Trophoblast cell (in vitro differentiated cells and primary cell): ENCODE data around the gene CDKAL1.

Source experiments
- DNase-seq, 2 donors: peaks; one replicate each; pipeline ENCODE4 v3.0.0-alpha.2; 2016
- H2AFZ ChIP-seq: 2 replicates; pipeline ENCODE4 v1.6.1; 2013; ENCODE audit warnings: low read length, moderate library complexity, mild to moderate bottlenecking; ENCODE audit not compliant: insufficient read depth, poor library complexity
- H2AK5ac ChIP-seq: 2 replicates; pipeline ENCODE4 v1.6.1; 2013; ENCODE audit warnings: mild to moderate bottlenecking, low read length
- H2BK120ac ChIP-seq: 2 replicates; pipeline ENCODE4 v1.6.1; 2013; ENCODE audit warnings: low read length, mild to moderate bottlenecking, moderate library complexity; ENCODE audit not compliant: insufficient read depth, poor library complexity
- H2BK12ac ChIP-seq: 2 replicates; pipeline ENCODE4 v1.6.1; 2013; ENCODE audit warnings: mild to moderate bottlenecking, low read length, moderate library complexity
- H2BK5ac ChIP-seq: 2 replicates; pipeline ENCODE4 v1.6.1; 2013; ENCODE audit warnings: low read length, low read depth, moderate library complexity, mild to moderate bottlenecking; ENCODE audit not compliant: poor library complexity
- H3K14ac ChIP-seq: 2 replicates; pipeline ENCODE4 v1.6.1; 2013; ENCODE audit warnings: mild to moderate bottlenecking, low read length
- H3K18ac ChIP-seq: 2 replicates; pipeline ENCODE4 v1.6.1; 2013; ENCODE audit warnings: mild to moderate bottlenecking, low read length
- H3K23ac ChIP-seq: 2 replicates; pipeline ENCODE4 v1.6.1; 2013; ENCODE audit warnings: low read length
- H3K27ac ChIP-seq: 2 replicates; pipeline ENCODE4 v1.5.1; 2013; ENCODE audit warnings: low read depth, mild to moderate bottlenecking, inconsistent platforms, low read length, moderate library complexity
- H3K27me3 ChIP-seq: 2 replicates; pipeline ENCODE4 v1.6.1; 2013; ENCODE audit warnings: inconsistent platforms, mild to moderate bottlenecking, low read length, moderate library complexity; ENCODE audit not compliant: insufficient read depth
- H3K36me3 ChIP-seq, 2 experiments: 1 replicate in 1 of 2; 2 replicates in 1 of 2; pipeline ENCODE4 v1.6.1; 2013; ENCODE audit warnings: low read length in 2 of 2, mild to moderate bottlenecking in 2 of 2, moderate library complexity in 1 of 2; ENCODE audit not compliant: insufficient read depth in 2 of 2, control insufficient read depth in 1 of 2
- H3K4ac ChIP-seq: 2 replicates; pipeline ENCODE4 v1.6.1; 2013; ENCODE audit warnings: low read depth, mild to moderate bottlenecking, low read length, moderate library complexity
- H3K4me1 ChIP-seq, 2 experiments: 1 replicate in 1 of 2; 2 replicates in 1 of 2; pipeline ENCODE4 v1.6.1; 2013; ENCODE audit warnings: low read length in 2 of 2, mild to moderate bottlenecking in 2 of 2, moderate library complexity in 1 of 2; ENCODE audit not compliant: insufficient read depth in 2 of 2, control insufficient read depth in 1 of 2
- H3K4me2 ChIP-seq: 2 replicates; pipeline ENCODE4 v1.6.1; 2013; ENCODE audit warnings: inconsistent platforms, mild to moderate bottlenecking, low read length, moderate library complexity
- H3K4me3 ChIP-seq: 2 replicates; pipeline ENCODE4 v1.5.1; 2013; ENCODE audit warnings: mild to moderate bottlenecking, low read depth, low read length, inconsistent platforms
- H3K79me1 ChIP-seq: one replicate; pipeline ENCODE4 v1.6.1; 2013; ENCODE audit warnings: low read length
- H3K79me2 ChIP-seq: 2 replicates; pipeline ENCODE4 v1.6.1; 2013; ENCODE audit warnings: low read length, mild to moderate bottlenecking; ENCODE audit not compliant: control insufficient read depth, insufficient read depth, poor library complexity
- H3K9ac ChIP-seq: 2 replicates; pipeline ENCODE4 v1.6.1; 2013; ENCODE audit warnings: mild to moderate bottlenecking, low read length
- H3K9me3 ChIP-seq: 2 replicates; pipeline ENCODE4 v1.6.1; 2013; ENCODE audit warnings: low read depth, mild to moderate bottlenecking, control low read depth, inconsistent platforms, low read length; ENCODE audit not compliant: insufficient read depth
- H4K12ac ChIP-seq: 2 replicates; pipeline ENCODE4 v1.6.1; 2013; ENCODE audit warnings: low read depth, mild to moderate bottlenecking, low read length, moderate library complexity
- H4K8ac ChIP-seq: 2 replicates; pipeline ENCODE4 v1.6.1; 2013; ENCODE audit warnings: low read depth, mild to moderate bottlenecking, low read length, moderate library complexity
- H4K91ac ChIP-seq: one replicate; pipeline ENCODE4 v1.6.1; 2013; ENCODE audit warnings: low read depth, mild to moderate bottlenecking, low read length, moderate library complexity
- WGBS: extraction: QIAGEN DNeasy Blood & Tissue Kit; methylation state at CpG from one replicate; pipeline ENCODE4 v1.1.7; 2013; ENCODE audit warnings: missing lambda C conversion rate; ENCODE audit not compliant: insufficient read length, insufficient coverage; ENCODE audit errors: extremely low coverage; 5-methylcytosine and 5-hydroxymethylcytosine counted together

CDKAL1 gene

GRCh38 chr6:20812776-20813175, 278.5 kb downstream of the CDKAL1 start:
- H4K8ac ChIP-seq: no peak overlapping the region
- peak overlapping the region; percentile 66 for H4K91ac ChIP-seq
- H3K9ac ChIP-seq: no peak overlapping the region
- no peak overlapping the region for H2BK120ac ChIP-seq
- H4K12ac ChIP-seq: no peak overlapping the region
- no peak overlapping the region for H3K23ac ChIP-seq
- peaks cover 14% of the 10 kb centered on the region for H3K79me1 ChIP-seq
- H3K18ac ChIP-seq: no peak overlapping the region
- no peaks in the 10 kb centered on the region for H3K9me3 ChIP-seq
- no peak overlapping the region for H3K27ac ChIP-seq
- no peak overlapping the region for H2AK5ac ChIP-seq
- no peak overlapping the region for H3K4me3 ChIP-seq
- no peak overlapping the region for H3K14ac ChIP-seq
- no peaks in the 10 kb centered on the region for H3K27me3 ChIP-seq
- no peaks in the 10 kb centered on the region for H3K36me3 ChIP-seq
- peaks cover 3 to 5% of the 10 kb centered on the region in 2 experiments for H3K4me1 ChIP-seq
- no peak overlapping the region for H3K4ac ChIP-seq
- H3K79me2 ChIP-seq: no peaks in the 10 kb centered on the region
- H2BK5ac ChIP-seq: no peak overlapping the region
- H3K4me2 ChIP-seq: no peak overlapping the region
- peak overlapping the region; percentile 61 for H2BK12ac ChIP-seq
- no CpG with 5 or more reads among the region's 2 CpGs for WGBS
- no peak for DNase-seq
- H2AFZ ChIP-seq: no peak overlapping the region

GRCh38 chr6:20814494-20814893, 280.2 kb downstream of the CDKAL1 start:
- H3K4me3 ChIP-seq: no peak overlapping the region
- H3K18ac ChIP-seq: peak overlapping the region; percentile 65
- H4K8ac ChIP-seq: no peak overlapping the region
- peak overlapping the region; percentile 76 for H2BK120ac ChIP-seq
- DNase-seq: peak in 1 of 2 donors; percentile 21
- no peak overlapping the region for H3K4me2 ChIP-seq
- no peak overlapping the region for H2BK5ac ChIP-seq
- no peak overlapping the region for H3K9ac ChIP-seq
- no peak overlapping the region for H3K23ac ChIP-seq
- no peak overlapping the region for H3K14ac ChIP-seq
- H3K27ac ChIP-seq: peak overlapping the region; percentile 17
- H4K12ac ChIP-seq: no peak overlapping the region
- H2AK5ac ChIP-seq: peak overlapping the region; percentile 69
- H3K4ac ChIP-seq: no peak overlapping the region
- H3K79me2 ChIP-seq: no peaks in the 10 kb centered on the region
- WGBS: no CpG with 5 or more reads among the region's 4 CpGs
- H3K4me1 ChIP-seq: peaks cover 3 to 5% of the 10 kb centered on the region in 2 experiments
- no peaks in the 10 kb centered on the region for H3K27me3 ChIP-seq
- peaks cover 14% of the 10 kb centered on the region for H3K79me1 ChIP-seq
- no peak overlapping the region for H2AFZ ChIP-seq
- no peaks in the 10 kb centered on the region for H3K9me3 ChIP-seq
- H3K36me3 ChIP-seq: no peaks in the 10 kb centered on the region
- peak overlapping the region; percentile 91 for H2BK12ac ChIP-seq
- no peak overlapping the region for H4K91ac ChIP-seq

GRCh38 chr6:20816126-20816525, 281.9 kb downstream of the CDKAL1 start:
- no peak overlapping the region for H2BK120ac ChIP-seq
- no peaks in the 10 kb centered on the region for H3K9me3 ChIP-seq
- H3K36me3 ChIP-seq: no peaks in the 10 kb centered on the region

GRCh38 chr6:20817806-20818320, 283.6 kb downstream of the CDKAL1 start:
- H3K27ac ChIP-seq: no peak overlapping the region
- H2BK120ac ChIP-seq: no peak overlapping the region
- H4K8ac ChIP-seq: no peak overlapping the region
- H3K79me2 ChIP-seq: no peaks in the 10 kb centered on the region
- H3K4ac ChIP-seq: no peak overlapping the region
- no peak overlapping the region for H3K18ac ChIP-seq
- H3K4me2 ChIP-seq: no peak overlapping the region
- no peak overlapping the region for H2AK5ac ChIP-seq
- H3K4me1 ChIP-seq: no peaks in the 10 kb centered on the region
- H2AFZ ChIP-seq: no peak overlapping the region
- H3K36me3 ChIP-seq: no peaks in the 10 kb centered on the region
- H3K4me3 ChIP-seq: no peak overlapping the region
- peaks cover 3% of the 10 kb centered on the region for H3K79me1 ChIP-seq
- no peak overlapping the region for H3K9ac ChIP-seq
- no peak for DNase-seq
- H2BK5ac ChIP-seq: no peak overlapping the region
- H4K91ac ChIP-seq: no peak overlapping the region
- H2BK12ac ChIP-seq: no peak overlapping the region
- no peaks in the 10 kb centered on the region for H3K27me3 ChIP-seq
- no peaks in the 10 kb centered on the region for H3K9me3 ChIP-seq
- H3K23ac ChIP-seq: no peak overlapping the region
- no peak overlapping the region for H4K12ac ChIP-seq
- H3K14ac ChIP-seq: no peak overlapping the region
- WGBS: no CpG with 5 or more reads among the region's 2 CpGs

More at GRCh38 chr6:20816126-20816525, 281.9 kb downstream of the CDKAL1 start:
- no peak for DNase-seq
- H4K91ac ChIP-seq: no peak overlapping the region
- no peak overlapping the region for H3K9ac ChIP-seq
- H3K14ac ChIP-seq: no peak overlapping the region
- H3K23ac ChIP-seq: no peak overlapping the region
- no peaks in the 10 kb centered on the region for H3K4me1 ChIP-seq
- H4K8ac ChIP-seq: no peak overlapping the region
- no peak overlapping the region for H2BK5ac ChIP-seq
- no peak overlapping the region for H3K18ac ChIP-seq
- H3K4me3 ChIP-seq: no peak overlapping the region
- no peak overlapping the region for H4K12ac ChIP-seq
- H3K79me2 ChIP-seq: no peaks in the 10 kb centered on the region
- no peak overlapping the region for H3K4me2 ChIP-seq
- no peak overlapping the region for H3K27ac ChIP-seq
- H2AFZ ChIP-seq: no peak overlapping the region
- WGBS: no CpG with 5 or more reads among the region's 1 CpG
- peak overlapping the region; percentile 84 for H2BK12ac ChIP-seq
- peaks cover 5% of the 10 kb centered on the region for H3K79me1 ChIP-seq
- H2AK5ac ChIP-seq: no peak overlapping the region
- no peaks in the 10 kb centered on the region for H3K27me3 ChIP-seq
- no peak overlapping the region for H3K4ac ChIP-seq
